Tibial artery (tissue), 4 donors: ENCODE results near the gene TDRD3.
"Not testable (repeated sequence)": the region's sequence is repeated elsewhere in the genome, so short reads cannot be mapped to it uniquely, and the experiment has no call there.

Source experiments
- DNase-seq, 2 donors: peaks; one replicate each; pipeline ENCODE4 v3.0.0-alpha.2; 2019
- H3K27ac ChIP-seq, 2 donors: fragments of 200-600 bp; sonication (generic) in 1 of 2; 1 replicate in 1 of 2; 2 replicates in 1 of 2; pipeline ENCODE4 v1.5.1; 2018 to 2019; ENCODE audit warnings: mild to moderate bottlenecking in 1 of 2
- H3K27me3 ChIP-seq, 2 donors: fragments of 200-600 bp; sonication (generic) in 1 of 2; one replicate each; pipeline versions ENCODE4 v1.5.1 to v1.6.0; 2016 to 2019
- H3K36me3 ChIP-seq, 3 donors: fragments of 200-600 bp; sonication (generic) in 2 of 3; one replicate each; pipeline ENCODE4 v1.5.1; 2016 to 2019; ENCODE audit warnings: mild to moderate bottlenecking in 2 of 3
- H3K4me1 ChIP-seq, 4 donors: fragments of 200-600 bp; sonication (generic) in 2 of 4; 1 replicate in 3 of 4; 2 replicates in 1 of 4; pipeline ENCODE4 v1.5.1; 2016 to 2019
- H3K4me3 ChIP-seq, 2 donors: fragments of 200-600 bp; sonication (generic) in 1 of 2; 1 replicate in 1 of 2; 2 replicates in 1 of 2; pipeline ENCODE4 v1.5.1; 2018 to 2019; ENCODE audit warnings: mild to moderate bottlenecking in 2 of 2
- H3K9me3 ChIP-seq, 3 donors: fragments of 200-600 bp; sonication (generic) in 1 of 3; one replicate each; pipeline ENCODE4 v1.5.1; 2016 to 2019
- intact Hi-C: fragments of 100-400 bp; cut with DNase I; formaldehyde crosslinking; loops from one replicate; pipeline ENCODE4 v1.15.0; 2023; ENCODE audit warnings: low total_unique reads
- TF ChIP-seq, protein P1 (sequence below), 2 experiments: fragments of 200-600 bp in 1 of 2; fragments of 450-650 bp in 1 of 2; IDR thresholded peaks; one replicate each; pipeline ENCODE4 v1.5.1; 2017 to 2019; ENCODE audit warnings: antibody characterized with exemption in 2 of 2, mild to moderate bottlenecking in 1 of 2, moderate library complexity in 1 of 2

Gene TDRD3

DNA sequence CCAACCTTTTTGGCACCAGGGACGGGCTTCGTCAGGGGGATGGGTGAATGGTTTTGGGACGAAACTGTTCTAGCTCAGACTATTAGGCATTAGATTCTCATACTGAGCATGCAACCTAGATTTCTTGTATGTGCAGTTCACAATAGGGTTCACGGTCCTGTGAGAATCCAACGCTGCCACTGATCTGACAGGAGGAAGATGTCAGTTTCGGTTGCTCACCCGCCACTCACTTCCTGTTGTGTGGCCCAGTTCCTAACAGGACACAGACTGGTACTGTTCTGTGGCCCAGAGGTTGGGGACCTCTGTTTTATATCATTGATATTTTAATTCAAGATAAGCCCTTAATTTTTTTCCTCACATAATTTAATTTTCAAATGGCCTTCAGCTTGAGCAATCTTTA is 26.7 kb upstream of the TDRD3 start:
- no peak for DNase-seq
- H3K9me3 ChIP-seq, result no peaks in the 10 kb centered on the region
- TF ChIP-seq, protein P1, sequence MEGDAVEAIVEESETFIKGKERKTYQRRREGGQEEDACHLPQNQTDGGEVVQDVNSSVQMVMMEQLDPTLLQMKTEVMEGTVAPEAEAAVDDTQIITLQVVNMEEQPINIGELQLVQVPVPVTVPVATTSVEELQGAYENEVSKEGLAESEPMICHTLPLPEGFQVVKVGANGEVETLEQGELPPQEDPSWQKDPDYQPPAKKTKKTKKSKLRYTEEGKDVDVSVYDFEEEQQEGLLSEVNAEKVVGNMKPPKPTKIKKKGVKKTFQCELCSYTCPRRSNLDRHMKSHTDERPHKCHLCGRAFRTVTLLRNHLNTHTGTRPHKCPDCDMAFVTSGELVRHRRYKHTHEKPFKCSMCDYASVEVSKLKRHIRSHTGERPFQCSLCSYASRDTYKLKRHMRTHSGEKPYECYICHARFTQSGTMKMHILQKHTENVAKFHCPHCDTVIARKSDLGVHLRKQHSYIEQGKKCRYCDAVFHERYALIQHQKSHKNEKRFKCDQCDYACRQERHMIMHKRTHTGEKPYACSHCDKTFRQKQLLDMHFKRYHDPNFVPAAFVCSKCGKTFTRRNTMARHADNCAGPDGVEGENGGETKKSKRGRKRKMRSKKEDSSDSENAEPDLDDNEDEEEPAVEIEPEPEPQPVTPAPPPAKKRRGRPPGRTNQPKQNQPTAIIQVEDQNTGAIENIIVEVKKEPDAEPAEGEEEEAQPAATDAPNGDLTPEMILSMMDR (IDR thresholded peaks at IDR 0.05), result no peak
- no peaks in the 10 kb centered on the region for H3K4me1 ChIP-seq
- intact Hi-C loops, result no loop called here
- H3K27me3 ChIP-seq, result no peaks in the 10 kb centered on the region
- H3K36me3 ChIP-seq, result no peaks in the 10 kb centered on the region
- no peak overlapping the region for H3K4me3 ChIP-seq
- no peak overlapping the region for H3K27ac ChIP-seq

GRCh38 chr13:60372141-60372540 is 24.9 kb upstream of the TDRD3 start:
- no peak for DNase-seq
- TF ChIP-seq, protein P1 (IDR thresholded peaks at IDR 0.05), result no peak
- intact Hi-C loops, result no loop called here
- no peaks in the 10 kb centered on the region for H3K9me3 ChIP-seq
- no peak overlapping the region for H3K4me3 ChIP-seq
- H3K36me3 ChIP-seq, result no peaks in the 10 kb centered on the region
- no peaks in the 10 kb centered on the region for H3K27me3 ChIP-seq
- H3K4me1 ChIP-seq, result no peaks in the 10 kb centered on the region
- H3K27ac ChIP-seq, result no peak overlapping the region

- H3K9me3 ChIP-seq, H3K27me3 ChIP-seq, H3K36me3 ChIP-seq, H3K4me1 ChIP-seq, H3K4me3 ChIP-seq, DNase-seq, H3K27ac ChIP-seq, intact Hi-C loops: not testable (repeated sequence)
Observed at GRCh38 chr13:60379282-60379681, 17.7 kb upstream of the TDRD3 start.

- no peak overlapping the region for H3K4me3 ChIP-seq
- TF ChIP-seq, protein P1 (IDR thresholded peaks at IDR 0.05), result no peak
- no peaks in the 10 kb centered on the region for H3K36me3 ChIP-seq
- no peaks in the 10 kb centered on the region for H3K4me1 ChIP-seq
- intact Hi-C loops, result no loop called here
- H3K27me3 ChIP-seq, result no peaks in the 10 kb centered on the region
- H3K9me3 ChIP-seq, result no peaks in the 10 kb centered on the region
- H3K27ac ChIP-seq, result no peak overlapping the region
- no peak for DNase-seq
Observed at GRCh38 chr13:60379837-60380565, 17.0 kb upstream of the TDRD3 start.

GRCh38 chr13:60384911-60385310 is 12.1 kb upstream of the TDRD3 start:
- Histone ChIP-seq H3K4me3 (no peak overlapping the region), H3K4me1 (no peaks in the 10 kb centered on the region), H3K27ac (no peak overlapping the region), H3K36me3 (no peaks in the 10 kb centered on the region), H3K9me3 (no peaks in the 10 kb centered on the region), H3K27me3 (no peaks in the 10 kb centered on the region)
- intact Hi-C loops, result no loop called here
- no peak for DNase-seq
- TF ChIP-seq, protein P1 (IDR thresholded peaks at IDR 0.05), result no peak

- no peak for DNase-seq
- Histone ChIP-seq H3K27ac (no peak overlapping the region), H3K9me3 (no peaks in the 10 kb centered on the region), H3K36me3 (no peaks in the 10 kb centered on the region), H3K4me3 (no peak overlapping the region), H3K4me1 (no peaks in the 10 kb centered on the region), H3K27me3 (no peaks in the 10 kb centered on the region)
- TF ChIP-seq, protein P1 (IDR thresholded peaks at IDR 0.05), result no peak
- intact Hi-C loops, result no loop called here
Observed at GRCh38 chr13:60386250-60386649, 10.8 kb upstream of the TDRD3 start.
